Activated CD8-positive, alpha-beta memory T cell treated with anti-CD3 and anti-CD28 coated beads for 24 hours (primary cell): Measurements from ENCODE around the gene ZNRF3.
"Not testable (repeated sequence)": the region's sequence is repeated elsewhere in the genome, so short reads cannot be mapped to it uniquely, and the experiment has no call there.

Experiments
- DNase-seq: peaks from one replicate; pipeline ENCODE4 v3.0.0-alpha.2; 2020

ZNRF3 gene

GRCh38 chr22:28885939-28886338, 2.6 kb downstream of the ZNRF3 start:
- no peak for DNase-seq

- DNase-seq = not testable (repeated sequence)
Measured at GRCh38 chr22:28886679-28887078, 3.3 kb downstream of the ZNRF3 start.

GRCh38 chr22:28887725-28888459, 4.5 kb downstream of the ZNRF3 start:
- DNase-seq = no peak

DNA sequence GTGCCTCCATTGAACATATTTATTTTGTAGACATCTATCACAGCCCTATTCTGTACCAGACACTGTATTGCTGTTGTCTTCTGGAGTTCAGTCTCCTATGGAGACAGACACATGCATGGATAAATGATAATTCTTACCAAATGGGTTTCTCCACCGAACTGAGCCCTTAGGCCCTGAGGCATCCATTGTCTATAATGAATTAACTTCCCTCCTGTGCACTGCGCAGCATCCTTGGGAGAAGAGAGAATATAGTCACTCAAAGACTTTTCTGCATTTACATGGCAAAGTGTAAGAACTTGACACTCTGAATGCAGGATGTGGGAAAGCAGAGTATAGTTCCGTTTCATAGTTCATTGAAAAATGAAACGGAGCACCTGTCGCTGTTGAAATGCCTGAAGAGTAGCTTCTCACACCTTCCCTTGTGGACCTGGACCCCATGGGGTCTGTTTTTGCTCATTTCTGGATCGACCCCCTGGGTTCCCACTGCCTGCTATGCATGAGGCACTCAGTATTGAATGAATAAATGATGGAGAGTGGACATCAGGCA, 6.2 kb downstream of the ZNRF3 start:
- no peak for DNase-seq

GRCh38 chr22:28891156-28891733, 7.9 kb downstream of the ZNRF3 start:
- no peak for DNase-seq

GRCh38 chr22:28892175-28892731, 8.9 kb downstream of the ZNRF3 start:
- DNase-seq = no peak

GRCh38 chr22:28893810-28894209, 10.4 kb downstream of the ZNRF3 start:
- DNase-seq = no peak

DNA sequence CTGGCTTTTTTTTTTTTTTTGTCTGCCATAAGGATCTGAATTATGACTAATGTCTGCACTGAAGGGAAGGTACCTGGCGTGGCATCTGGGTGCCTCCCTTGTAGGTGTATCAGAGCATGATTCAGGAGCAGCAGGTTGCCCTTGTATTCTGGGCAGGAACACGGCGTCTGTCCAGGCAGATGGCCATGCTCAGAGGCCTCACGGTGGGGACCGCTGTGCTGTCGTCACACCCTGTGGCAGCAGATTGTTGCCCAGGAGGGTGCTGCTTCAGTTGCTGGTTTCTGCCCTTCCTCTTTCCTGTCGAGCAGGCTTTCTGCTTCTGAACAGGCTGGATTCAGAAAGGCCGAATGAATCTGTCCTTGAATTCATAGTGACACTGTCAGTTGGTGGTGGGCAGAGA, 11.0 kb downstream of the ZNRF3 start:
- DNase-seq = no peak

DNA sequence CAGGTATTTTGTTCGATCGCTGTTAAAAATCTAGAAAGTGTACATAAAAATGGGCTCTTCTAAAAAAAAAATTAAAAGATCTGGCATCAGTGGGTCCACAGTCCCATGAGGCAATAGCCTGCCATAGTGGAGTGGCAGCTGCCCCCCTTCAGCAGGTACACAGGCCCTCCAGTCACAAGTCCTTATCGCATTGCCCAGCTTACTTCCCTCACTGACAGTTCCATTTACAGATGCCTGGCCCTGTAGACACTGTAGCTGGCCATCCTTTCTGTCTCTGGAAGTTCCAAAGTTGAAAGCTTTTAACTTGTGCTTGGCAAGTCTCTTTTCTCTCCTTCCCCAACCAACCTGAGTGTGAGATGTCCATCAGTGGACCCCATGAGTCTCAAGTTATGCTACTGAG, 11.4 kb downstream of the ZNRF3 start:
- DNase-seq = no peak

- DNase-seq = no peak
Measured at GRCh38 chr22:28896611-28897010, 13.2 kb downstream of the ZNRF3 start.

DNA sequence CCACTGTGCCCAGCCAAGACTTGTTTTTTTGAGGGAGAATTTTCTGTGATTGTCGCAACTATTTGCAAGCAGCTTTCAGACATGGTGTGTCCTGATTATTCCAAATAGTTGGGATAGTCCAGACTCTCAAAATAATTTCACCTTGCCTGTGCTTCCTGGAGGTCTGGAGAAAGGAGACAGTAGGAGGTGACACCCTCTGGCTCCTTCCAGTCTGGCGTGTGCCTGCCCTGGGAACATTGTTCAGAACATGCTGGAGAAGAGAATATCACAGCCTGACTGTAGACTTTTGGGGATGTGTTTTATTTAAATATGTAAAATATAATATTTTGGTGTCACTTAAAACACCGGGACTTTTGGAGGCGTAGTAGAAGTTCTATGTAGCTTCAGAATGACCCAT, 14.9 kb downstream of the ZNRF3 start:
- DNase-seq = no peak

GRCh38 chr22:28899199-28899853, 16.0 kb downstream of the ZNRF3 start:
- no peak for DNase-seq

DNA sequence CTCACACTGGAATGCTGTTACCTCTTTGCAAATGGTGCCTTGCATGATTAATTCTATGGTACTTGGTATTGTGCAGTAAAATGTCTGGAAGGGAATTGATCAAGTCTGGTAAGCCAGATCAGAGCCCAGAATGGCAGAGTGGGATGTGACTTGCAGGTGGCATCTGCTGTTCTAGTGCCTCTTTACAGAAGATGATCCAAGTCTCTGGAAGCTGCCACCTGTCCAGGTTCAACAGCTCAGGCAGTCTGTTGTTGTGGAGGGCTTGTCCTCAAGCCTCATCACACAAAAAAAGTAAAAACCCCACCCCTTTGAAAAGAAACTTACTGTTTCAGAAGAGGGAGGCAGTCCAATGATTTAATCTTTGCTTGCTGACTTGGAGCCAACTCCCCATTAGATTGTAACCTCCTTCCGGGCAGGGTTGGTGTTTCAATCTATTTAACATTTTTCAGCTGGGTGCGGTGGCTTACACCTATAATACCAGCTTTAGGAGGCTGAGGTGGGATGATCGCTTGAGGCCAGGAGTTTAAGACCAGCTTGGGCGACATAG, 17.1 kb downstream of the ZNRF3 start:
- DNase-seq = no peak

GRCh38 chr22:28902490-28902889, 19.1 kb downstream of the ZNRF3 start:
- DNase-seq = no peak

DNA sequence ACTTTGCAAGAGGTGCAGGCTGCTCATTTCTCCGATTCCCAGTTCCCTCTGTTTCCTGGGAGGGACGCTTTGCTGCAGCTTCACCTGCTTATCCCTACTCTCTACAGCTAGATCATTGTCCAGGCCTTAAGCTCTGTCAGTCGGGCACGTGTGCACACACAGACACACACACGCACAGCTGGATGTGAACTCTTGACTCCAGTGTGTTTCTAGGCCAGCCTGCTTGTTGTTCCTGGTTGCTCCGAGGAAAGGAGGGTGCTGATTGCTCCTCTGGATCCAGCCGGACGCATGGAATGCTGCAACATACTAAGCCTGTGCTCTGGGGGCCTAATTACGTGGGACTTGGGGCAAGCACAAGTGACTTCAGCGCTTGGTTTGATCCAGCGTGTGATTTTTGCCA, 19.7 kb downstream of the ZNRF3 start:
- DNase-seq = no peak

- DNase-seq = no peak
Measured at GRCh38 chr22:28903729-28904128, 20.4 kb downstream of the ZNRF3 start.

GRCh38 chr22:28904211-28904896, 21.0 kb downstream of the ZNRF3 start:
- DNase-seq = no peak

- DNase-seq = no peak
Measured at GRCh38 chr22:28905256-28905832, 22.0 kb downstream of the ZNRF3 start.

DNA sequence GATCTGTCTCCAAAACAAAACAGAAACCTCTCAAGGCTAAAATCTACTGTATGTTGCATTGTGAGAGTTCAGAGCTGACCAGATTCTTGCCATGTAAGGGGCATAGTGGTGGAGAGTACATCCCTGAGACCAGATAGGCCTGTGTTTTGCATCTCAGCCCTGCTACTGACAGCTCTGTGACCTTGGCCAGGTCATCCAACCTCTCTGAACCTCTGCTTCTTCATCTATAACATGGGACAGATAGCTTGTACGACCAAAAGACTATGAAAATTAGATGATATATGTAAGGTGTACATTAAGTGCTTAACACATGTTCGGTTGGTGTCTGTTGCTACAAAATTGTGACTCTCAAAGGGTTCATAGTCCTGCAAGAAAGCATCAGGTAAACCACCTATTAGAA, 22.9 kb downstream of the ZNRF3 start:
- DNase-seq = no peak

- DNase-seq = peak; percentile 69
Measured at GRCh38 chr22:28907311-28908008, 24.1 kb downstream of the ZNRF3 start.

DNA sequence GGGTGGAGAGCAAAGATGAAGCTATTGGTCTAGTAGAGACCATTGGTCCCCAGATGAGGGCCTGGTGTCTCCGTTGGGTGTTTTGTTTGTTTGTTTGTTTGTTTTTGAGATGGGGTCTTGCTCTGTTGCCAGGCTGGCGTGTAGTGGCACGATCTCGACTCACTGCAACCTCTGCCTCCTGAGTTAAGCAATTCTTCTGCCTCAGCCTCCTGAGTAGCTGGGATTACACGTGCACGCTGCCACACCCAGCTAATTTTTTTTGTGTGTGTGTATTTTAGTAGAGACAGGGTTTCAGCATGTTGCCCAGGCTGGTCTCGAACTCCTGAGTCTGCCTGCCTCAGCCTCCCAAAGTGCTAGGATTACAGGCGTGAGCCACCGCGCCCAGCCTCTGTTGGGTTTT, 25.4 kb downstream of the ZNRF3 start:
- not testable (repeated sequence) for DNase-seq

DNA sequence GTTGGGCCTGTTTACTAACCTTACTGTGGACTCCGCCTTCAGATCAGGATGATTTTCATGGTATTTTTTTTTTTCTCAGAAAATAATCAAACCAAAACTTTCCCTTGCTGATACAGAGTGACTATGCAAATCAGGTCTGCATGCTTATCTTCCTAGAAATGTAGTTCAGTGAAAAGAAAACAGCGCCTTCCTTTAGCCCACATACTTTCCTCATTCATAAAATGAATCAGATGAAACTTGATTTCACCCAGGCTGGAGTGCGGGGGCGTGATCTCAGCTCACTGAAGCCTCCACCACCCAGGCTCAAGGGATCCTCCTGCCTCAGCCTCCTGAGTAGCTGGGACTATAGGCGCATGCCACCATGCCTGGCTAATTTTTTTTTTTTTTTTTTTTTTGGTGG, 26.0 kb downstream of the ZNRF3 start:
- DNase-seq = peak; percentile 82
